ENCODE results near the gene TNS3. TPM values are rescaled to one million over a fixed set of nuclear protein-coding genes. Genes with fewer than 3 reads are reported as not detected.

The TNS3 gene
- total RNA-seq, 1 experiment from 2014 or later, result 143 TPM

- DNase-seq, result no peak
- no peak for TF ChIP-seq CTCF (conservative IDR thresholded peaks at IDR 0.05)
- peaks cover 98% of the 10 kb centered on the region for H3K36me3 ChIP-seq (ENCODE audit: low read depth)
- ChIA-PET CTCF (no interaction called here), POLR2A (ENCODE audit: unreplicated experiment) (interaction anchor here (0.6 kb wide), 1 partner anchor 1349 kb away, joined by 3 read pairs; no protein-coding TSS in a partner anchor)
- no TSS peak for BruUV-seq (replicated peaks)
- H3K4me2 ChIP-seq, result no peak overlapping the region
- peaks cover 5% of the 10 kb centered on the region; the same call in 1 of the 2 replicates for H3K79me2 ChIP-seq (ENCODE audit: low read depth)
- H3K9me2 ChIP-seq (ENCODE audit: insufficient read depth), result no peaks in the 10 kb centered on the region
- H3K4me1 ChIP-seq (replicated peaks; ENCODE audit: insufficient read depth), result peaks cover 6% of the 10 kb centered on the region; the same call in 1 of the 2 replicates
- H3K27me3 ChIP-seq (ENCODE audit: insufficient read depth, low read depth), result no peaks in the 10 kb centered on the region
- H2AFZ ChIP-seq, result no peak overlapping the region
- H3K4me3 ChIP-seq, result no peak overlapping the region
- H3K27ac ChIP-seq, result no peak overlapping the region
- H4K20me1 ChIP-seq (ENCODE audit: insufficient read depth), result peaks cover 30% of the 10 kb centered on the region; the same call in 1 of the 2 replicates
- H3K9me3 ChIP-seq (ENCODE audit: insufficient read depth, low read depth), result no peaks in the 10 kb centered on the region; the same call in 1 of the 2 replicates
- H3F3A ChIP-seq (ENCODE audit: insufficient read depth, low read depth), result peaks cover 47% of the 10 kb centered on the region; the same call in 1 of the 2 replicates
- intact Hi-C loops (cut with micrococcal nuclease; ENCODE audit: unreplicated experiment), result no loop called here
Measured at GRCh38 chr7:47285860-47286491, 295.9 kb downstream of the TNS3 start.

GRCh38 chr7:47284691-47285635, 296.9 kb downstream of the TNS3 start:
- Histone ChIP-seq H3F3A (ENCODE audit: insufficient read depth, low read depth) (peaks cover 41% of the 10 kb centered on the region; the same call in 1 of the 2 replicates), H3K4me2 (no peak overlapping the region), H3K9me2 (ENCODE audit: insufficient read depth) (no peaks in the 10 kb centered on the region), H3K4me1 (replicated peaks; ENCODE audit: insufficient read depth) (no peaks in the 10 kb centered on the region), H4K20me1 (ENCODE audit: insufficient read depth) (peaks cover 22% of the 10 kb centered on the region; the same call in 1 of the 2 replicates), H2AFZ (no peak overlapping the region), H3K27ac (no peak overlapping the region), H3K79me2 (ENCODE audit: low read depth) (peaks cover 5% of the 10 kb centered on the region; the same call in 1 of the 2 replicates), H3K4me3 (no peak overlapping the region), H3K27me3 (ENCODE audit: insufficient read depth, low read depth) (no peaks in the 10 kb centered on the region), H3K9me3 (ENCODE audit: insufficient read depth, low read depth) (no peaks in the 10 kb centered on the region; the same call in 1 of the 2 replicates), H3K36me3 (ENCODE audit: low read depth) (peaks cover 96% of the 10 kb centered on the region)
- TF ChIP-seq CTCF (conservative IDR thresholded peaks at IDR 0.05), result no peak
- TF ChIP-seq EZH2 (IDR thresholded peaks at IDR 0.05; ENCODE audit: low read depth), result no peak
- intact Hi-C loops (cut with micrococcal nuclease; ENCODE audit: unreplicated experiment), result no loop called here
- DNase-seq, result no peak
- CTCF ChIA-PET, result no interaction called here
- POLR2A ChIA-PET (ENCODE audit: unreplicated experiment), result interaction anchor here (0.6 kb wide), 1 partner anchor 1348 kb away, joined by 3 read pairs; no protein-coding TSS in a partner anchor
- no TSS peak for BruUV-seq (replicated peaks)

GRCh38 chr7:47283497-47284131, 298.3 kb downstream of the TNS3 start:
- Histone ChIP-seq H2AFZ (no peak overlapping the region), H3K4me1 (replicated peaks; ENCODE audit: insufficient read depth) (no peaks in the 10 kb centered on the region), H3K9me3 (ENCODE audit: insufficient read depth, low read depth) (no peaks in the 10 kb centered on the region; the same call in 1 of the 2 replicates), H3K36me3 (ENCODE audit: low read depth) (peaks cover 86% of the 10 kb centered on the region), H3K27ac (no peak overlapping the region), H3K9me2 (ENCODE audit: insufficient read depth) (no peaks in the 10 kb centered on the region), H3K4me3 (no peak overlapping the region), H3K79me2 (ENCODE audit: low read depth) (peaks cover 5% of the 10 kb centered on the region; the same call in 1 of the 2 replicates), H3K27me3 (ENCODE audit: insufficient read depth, low read depth) (no peaks in the 10 kb centered on the region), H3K4me2 (no peak overlapping the region), H3F3A (ENCODE audit: insufficient read depth, low read depth) (peaks cover 41% of the 10 kb centered on the region; the same call in 1 of the 2 replicates), H4K20me1 (ENCODE audit: insufficient read depth) (peaks cover 24% of the 10 kb centered on the region)
- ChIA-PET POLR2A (ENCODE audit: unreplicated experiment) (interaction anchor here (0.6 kb wide), 1 partner anchor 1598 kb away, joined by 10 read pairs; no protein-coding TSS in a partner anchor), CTCF (no interaction called here)
- BruUV-seq (replicated peaks), result no TSS peak
- intact Hi-C loops (cut with micrococcal nuclease; ENCODE audit: unreplicated experiment), result no loop called here
- TF ChIP-seq EZH2 (IDR thresholded peaks at IDR 0.05; ENCODE audit: low read depth) (no peak), CTCF (conservative IDR thresholded peaks at IDR 0.05) (no peak)
- peak in 1 of 2 experiments; percentile 49 for DNase-seq
